ENCODE measurements around the gene EBLN1. TPM values are rescaled to one million over a fixed set of nuclear protein-coding genes. Genes with fewer than 3 reads are reported as not detected.

Gene EBLN1
- total RNA-seq, 1 donor from 2014 or later: not detected

DNA sequence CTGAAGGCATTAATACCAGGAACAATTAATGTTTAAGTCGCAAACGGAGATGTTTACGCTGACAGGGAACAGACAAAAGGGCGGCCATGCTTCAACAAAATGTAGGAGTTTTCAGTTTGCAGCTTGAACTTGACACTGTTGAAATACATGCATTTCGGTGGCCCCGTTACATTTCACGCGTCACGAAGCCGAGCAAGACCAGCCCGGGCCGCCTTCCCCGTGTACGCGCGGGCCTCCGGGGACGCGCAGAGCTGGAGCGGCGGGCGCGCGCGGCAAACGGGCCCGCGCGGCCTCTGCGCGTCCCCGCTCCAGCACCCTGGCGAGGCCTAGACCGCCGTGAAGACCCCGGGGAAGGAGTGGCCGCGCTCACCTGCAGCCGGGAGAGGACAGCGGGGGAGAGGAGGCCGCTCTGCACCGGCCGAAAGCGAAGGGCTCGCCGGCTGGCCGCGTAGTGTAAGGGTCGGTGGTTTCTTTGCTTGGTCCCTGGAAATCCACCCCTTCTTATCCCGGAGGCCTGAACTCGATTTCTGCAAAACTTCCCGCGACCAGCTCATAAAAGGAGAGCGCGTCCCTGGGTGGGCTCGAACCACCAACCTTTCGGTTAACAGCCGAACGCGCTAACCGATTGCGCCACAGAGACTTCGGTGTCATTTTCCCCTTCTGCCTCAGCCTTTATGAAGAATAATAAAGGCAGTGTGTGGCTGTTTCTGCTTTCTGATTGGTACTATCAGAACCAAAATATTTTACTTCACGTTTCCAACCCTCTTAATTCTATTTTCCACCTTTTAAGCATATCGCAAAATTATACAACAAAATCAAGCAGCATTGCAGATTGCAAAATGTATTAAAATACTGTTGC, 11.4 kb upstream of the EBLN1 start:
- peak overlapping the region; percentile 89 for H3K27ac Mint-ChIP-seq (ENCODE audit: unreplicated experiment)
- DNase-seq (ENCODE audit: extremely low spot score, unreplicated experiment): peak; percentile 96
- TF ChIP-seq, protein P1, sequence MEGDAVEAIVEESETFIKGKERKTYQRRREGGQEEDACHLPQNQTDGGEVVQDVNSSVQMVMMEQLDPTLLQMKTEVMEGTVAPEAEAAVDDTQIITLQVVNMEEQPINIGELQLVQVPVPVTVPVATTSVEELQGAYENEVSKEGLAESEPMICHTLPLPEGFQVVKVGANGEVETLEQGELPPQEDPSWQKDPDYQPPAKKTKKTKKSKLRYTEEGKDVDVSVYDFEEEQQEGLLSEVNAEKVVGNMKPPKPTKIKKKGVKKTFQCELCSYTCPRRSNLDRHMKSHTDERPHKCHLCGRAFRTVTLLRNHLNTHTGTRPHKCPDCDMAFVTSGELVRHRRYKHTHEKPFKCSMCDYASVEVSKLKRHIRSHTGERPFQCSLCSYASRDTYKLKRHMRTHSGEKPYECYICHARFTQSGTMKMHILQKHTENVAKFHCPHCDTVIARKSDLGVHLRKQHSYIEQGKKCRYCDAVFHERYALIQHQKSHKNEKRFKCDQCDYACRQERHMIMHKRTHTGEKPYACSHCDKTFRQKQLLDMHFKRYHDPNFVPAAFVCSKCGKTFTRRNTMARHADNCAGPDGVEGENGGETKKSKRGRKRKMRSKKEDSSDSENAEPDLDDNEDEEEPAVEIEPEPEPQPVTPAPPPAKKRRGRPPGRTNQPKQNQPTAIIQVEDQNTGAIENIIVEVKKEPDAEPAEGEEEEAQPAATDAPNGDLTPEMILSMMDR (IDR thresholded peaks at IDR 0.05): no peak
- H3K27me3 Mint-ChIP-seq (ENCODE audit: unreplicated experiment): no peaks in the 10 kb centered on the region
- peaks cover 14% of the 10 kb centered on the region for H3K4me1 Mint-ChIP-seq (ENCODE audit: unreplicated experiment)
- peak overlapping the region; percentile 83 for H3K4me3 Mint-ChIP-seq (ENCODE audit: unreplicated experiment)
- H3K36me3 Mint-ChIP-seq (ENCODE audit: unreplicated experiment): no peaks in the 10 kb centered on the region
- no peaks in the 10 kb centered on the region for H3K9me3 Mint-ChIP-seq (ENCODE audit: unreplicated experiment)

GRCh38 chr10:22228167-22228938, 10.5 kb upstream of the EBLN1 start:
- Mint-ChIP-seq H3K27me3 (ENCODE audit: unreplicated experiment) (no peaks in the 10 kb centered on the region), H3K4me3 (ENCODE audit: unreplicated experiment) (peak overlapping the region; percentile 83), H3K27ac (ENCODE audit: unreplicated experiment) (peak overlapping the region; percentile 89), H3K9me3 (ENCODE audit: unreplicated experiment) (peaks cover 1% of the 10 kb centered on the region), H3K4me1 (ENCODE audit: unreplicated experiment) (peaks cover 14% of the 10 kb centered on the region), H3K36me3 (ENCODE audit: unreplicated experiment) (no peaks in the 10 kb centered on the region)
- TF ChIP-seq, protein P1 (IDR thresholded peaks at IDR 0.05): no peak
- DNase-seq (ENCODE audit: extremely low spot score, unreplicated experiment): no peak

DNA sequence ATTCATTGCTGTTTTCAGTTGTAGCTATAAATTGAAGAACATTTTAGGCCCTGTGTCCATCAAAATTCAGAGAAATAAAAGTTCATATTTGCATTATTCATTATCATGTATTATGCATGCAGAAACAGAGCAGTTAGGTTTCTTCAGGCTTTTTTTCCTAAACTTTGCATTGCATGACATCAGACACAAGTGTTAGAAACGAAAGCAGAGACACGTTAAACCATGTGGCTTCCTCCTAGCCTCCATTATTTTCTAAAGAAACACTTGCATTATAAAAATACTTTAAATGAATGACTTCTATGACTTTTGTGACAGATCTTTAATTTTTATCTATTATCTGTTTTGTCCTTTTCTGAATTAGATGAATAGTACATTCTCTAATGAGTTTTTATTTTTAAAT, 8.8 kb upstream of the EBLN1 start:
- H3K9me3 Mint-ChIP-seq (ENCODE audit: unreplicated experiment): peaks cover 7% of the 10 kb centered on the region
- no peak overlapping the region for H3K4me3 Mint-ChIP-seq (ENCODE audit: unreplicated experiment)
- DNase-seq (ENCODE audit: extremely low spot score, unreplicated experiment): no peak
- no peaks in the 10 kb centered on the region for H3K27me3 Mint-ChIP-seq (ENCODE audit: unreplicated experiment)
- TF ChIP-seq, protein P1 (IDR thresholded peaks at IDR 0.05): no peak
- no peak overlapping the region for H3K27ac Mint-ChIP-seq (ENCODE audit: unreplicated experiment)
- peaks cover 14% of the 10 kb centered on the region for H3K4me1 Mint-ChIP-seq (ENCODE audit: unreplicated experiment)
- no peaks in the 10 kb centered on the region for H3K36me3 Mint-ChIP-seq (ENCODE audit: unreplicated experiment)

GRCh38 chr10:22222236-22223190, 4.7 kb upstream of the EBLN1 start:
- Mint-ChIP-seq H3K36me3 (ENCODE audit: unreplicated experiment) (no peaks in the 10 kb centered on the region), H3K27ac (ENCODE audit: unreplicated experiment) (no peak overlapping the region), H3K9me3 (ENCODE audit: unreplicated experiment) (peaks cover 7% of the 10 kb centered on the region), H3K27me3 (ENCODE audit: unreplicated experiment) (no peaks in the 10 kb centered on the region), H3K4me1 (ENCODE audit: unreplicated experiment) (no peaks in the 10 kb centered on the region), H3K4me3 (ENCODE audit: unreplicated experiment) (no peak overlapping the region)
- DNase-seq (ENCODE audit: extremely low spot score, unreplicated experiment): no peak
- TF ChIP-seq, protein P1 (IDR thresholded peaks at IDR 0.05): no peak
